Measurements from ENCODE around the gene PHKB.
A peak's percentile ranks its signal among the peaks of the same experiment; 100 is the strongest.

PHKB gene

DNA sequence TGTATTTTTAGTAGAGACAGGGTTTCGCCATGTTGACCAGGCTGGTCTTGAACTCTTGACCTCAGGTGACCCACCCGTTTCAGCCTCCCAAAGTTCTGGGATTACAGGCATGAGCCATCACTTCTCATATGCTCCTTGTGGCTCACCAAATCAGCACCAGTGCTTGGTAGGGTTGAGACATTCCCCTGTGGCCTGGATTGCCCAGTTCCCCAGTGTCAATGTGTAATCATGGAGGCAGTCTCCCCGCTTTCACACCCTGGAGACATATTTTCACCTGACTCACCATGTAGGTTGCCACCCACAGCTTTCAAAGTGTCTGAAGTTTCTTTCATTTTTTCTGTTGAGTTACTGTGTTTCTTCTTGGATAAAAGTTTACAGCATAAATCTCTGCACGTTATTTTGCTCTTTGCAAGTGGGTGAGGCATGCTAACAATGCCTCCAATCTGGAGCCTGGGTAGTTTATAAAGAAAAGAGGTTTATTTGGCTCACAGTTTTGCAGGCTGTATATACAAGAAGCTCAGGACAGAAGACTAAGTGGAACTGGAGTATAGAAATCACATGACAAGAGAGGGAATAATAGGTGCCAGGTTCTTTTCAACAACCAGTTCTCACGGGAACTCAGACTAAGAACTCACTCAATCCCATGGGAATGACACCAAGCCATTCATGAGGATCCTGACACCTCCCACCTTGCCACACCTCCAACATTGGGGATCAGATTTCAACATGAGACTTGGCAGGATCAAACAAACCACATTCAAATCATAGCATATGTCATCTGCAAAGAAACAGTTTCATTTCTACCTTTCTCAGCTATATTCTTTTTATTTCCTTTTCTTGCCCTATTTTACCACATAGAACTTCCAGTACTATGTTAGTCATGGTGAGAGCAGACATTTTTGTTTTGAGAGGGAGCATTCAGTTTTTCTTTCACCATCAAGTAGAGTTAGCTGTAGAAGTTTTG is 113.2 kb downstream of the PHKB start:
- peak; percentile 20 for DNase-seq

DNA sequence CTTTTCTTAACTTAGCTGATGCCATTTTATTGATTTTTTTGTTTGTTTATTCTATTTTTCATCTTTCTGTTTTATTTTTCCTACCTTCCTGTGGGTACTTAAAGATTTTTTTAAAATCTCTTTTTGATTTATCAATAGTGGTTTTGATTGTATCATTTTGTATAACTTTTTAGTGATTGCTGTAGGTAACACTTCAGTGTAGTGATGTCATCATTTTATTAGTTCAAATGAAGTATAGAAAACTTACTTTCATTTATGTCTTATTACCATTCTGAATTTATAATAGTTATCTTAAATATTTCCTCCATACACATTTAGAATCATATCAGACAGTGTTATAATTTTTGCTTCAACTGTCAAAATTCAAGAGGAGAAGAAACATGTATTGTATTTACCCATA is 115.9 kb downstream of the PHKB start:
- no peak for DNase-seq

DNA sequence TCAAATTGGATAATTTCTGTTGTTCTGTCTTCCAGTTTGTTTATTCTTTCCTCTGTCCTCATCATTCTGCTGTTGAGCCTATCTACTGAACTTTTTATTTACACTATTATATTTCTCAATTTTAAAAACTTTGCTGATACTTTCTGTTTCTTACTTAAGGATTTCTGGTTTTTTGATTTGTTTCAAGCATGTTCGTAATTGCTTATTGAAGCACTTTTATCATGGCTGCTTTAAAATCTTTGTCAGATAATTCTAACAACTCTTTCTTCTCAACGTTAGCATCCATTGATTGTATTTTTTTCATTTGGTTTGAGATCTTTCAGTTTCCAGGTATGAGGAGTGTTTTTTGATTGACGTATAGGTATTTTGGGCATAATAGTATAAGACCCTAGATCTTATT is 116.9 kb downstream of the PHKB start:
- no peak for DNase-seq

DNA sequence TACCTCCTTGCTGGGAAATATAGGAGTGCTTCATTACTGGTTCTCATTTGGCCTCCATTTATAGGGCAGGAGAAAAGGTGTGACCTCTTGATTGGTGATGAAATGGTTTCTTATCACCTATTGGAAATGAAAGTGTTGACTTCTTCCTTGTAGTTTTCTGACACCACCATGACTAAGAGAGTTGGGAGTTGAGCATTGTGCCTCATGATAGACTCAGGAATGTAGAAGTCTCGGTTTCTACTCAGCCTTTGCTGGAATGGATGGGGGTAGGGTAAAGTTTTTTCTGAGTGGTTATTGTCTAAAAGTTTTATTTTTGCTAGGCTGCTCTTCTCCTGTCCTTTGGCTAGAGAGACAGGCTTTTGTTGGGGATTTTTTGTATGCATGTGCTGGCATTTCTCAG is 117.4 kb downstream of the PHKB start:
- DNase-seq, result no peak

DNA sequence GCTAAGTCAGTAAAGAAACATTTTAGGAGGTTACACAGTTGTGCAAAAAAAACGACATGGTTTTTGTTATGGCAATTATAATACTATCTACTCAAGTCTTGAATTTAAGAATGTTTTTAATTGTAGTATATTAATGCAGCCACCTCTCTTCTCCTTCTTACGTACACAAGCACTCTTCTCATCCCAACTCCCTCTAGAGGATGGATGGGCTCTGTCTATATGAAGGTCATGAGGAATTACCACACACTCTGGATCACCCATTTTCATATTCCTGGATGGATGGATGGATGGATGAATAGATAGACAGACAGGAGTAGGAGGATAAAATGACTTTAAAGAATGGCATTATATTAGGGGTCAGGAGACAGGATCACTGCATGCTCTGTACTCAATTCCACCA is 120.0 kb downstream of the PHKB start:
- DNase-seq, result no peak

DNA sequence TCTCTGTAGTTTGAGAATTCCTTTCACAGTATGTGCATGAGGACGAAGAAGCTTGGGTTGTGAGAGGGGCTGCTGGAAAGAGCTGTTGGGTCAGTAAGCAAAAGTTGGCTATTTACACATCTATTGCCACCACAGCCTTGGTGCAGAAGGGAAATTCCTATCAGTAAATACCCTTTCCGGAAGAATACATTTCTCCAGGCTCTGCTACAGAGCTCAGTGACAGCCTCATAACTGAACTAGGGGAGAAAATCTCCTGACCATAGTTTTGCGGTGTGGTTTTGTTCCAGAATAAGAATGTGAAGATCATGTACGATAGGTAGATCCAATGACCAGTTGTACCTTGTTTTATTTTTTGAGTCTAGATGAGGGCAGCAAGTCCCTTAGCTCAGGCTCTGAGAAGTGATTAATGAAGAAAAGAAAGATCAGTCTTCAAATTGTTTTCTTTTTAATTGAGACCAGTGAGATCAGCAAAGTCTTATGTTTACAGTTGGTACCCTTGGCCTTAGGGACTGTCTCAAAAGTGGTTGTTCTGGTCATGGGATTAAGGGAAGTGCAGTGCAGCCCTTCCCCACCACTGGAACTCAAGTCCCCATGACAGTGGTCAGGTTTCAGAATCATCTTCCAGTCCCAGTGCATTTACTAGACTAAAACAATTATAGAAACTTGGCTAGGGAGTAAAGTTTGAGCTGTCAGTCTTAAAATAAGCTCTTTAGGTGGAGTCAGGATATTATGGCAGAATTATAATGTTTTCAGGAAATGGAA is 123.5 kb downstream of the PHKB start:
- no peak for DNase-seq

DNA sequence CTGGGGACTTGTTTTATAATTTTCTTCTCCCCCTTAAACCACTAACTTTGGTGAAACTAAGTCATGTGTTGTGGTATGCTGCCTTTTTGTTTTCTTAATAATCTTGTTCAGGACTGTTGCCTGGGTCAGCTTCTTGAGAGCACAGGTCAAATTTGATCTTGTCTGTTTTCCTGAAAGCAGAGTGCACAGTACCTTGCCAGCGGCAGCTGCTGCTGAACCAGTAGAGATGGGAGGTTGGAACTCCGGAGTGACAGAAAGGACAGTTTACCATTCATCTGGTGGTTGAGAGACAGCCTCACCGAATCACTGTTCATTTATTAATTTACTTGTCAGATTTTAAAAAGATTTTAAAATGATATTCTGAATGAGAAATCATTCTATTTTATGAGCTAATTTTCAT is 125.0 kb downstream of the PHKB start:
- no peak for DNase-seq

DNA sequence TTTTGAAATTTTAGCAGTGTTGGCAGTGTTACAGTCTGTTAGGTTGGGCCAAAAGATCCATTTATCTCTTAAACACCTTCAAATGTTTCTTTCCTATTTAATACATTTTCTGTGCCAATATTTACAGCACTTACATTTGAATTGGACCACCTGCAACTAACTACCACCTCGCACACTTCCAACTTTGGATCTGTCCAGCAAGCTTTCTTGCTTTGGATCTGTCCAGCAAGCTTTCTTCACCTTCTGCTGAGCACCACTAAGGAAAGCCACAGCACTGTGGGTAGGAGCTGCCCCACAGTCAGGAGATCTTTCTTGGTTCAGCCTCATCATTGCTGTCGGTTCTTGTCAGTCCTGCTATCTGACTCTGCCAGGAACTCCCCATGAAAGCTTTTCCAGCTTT is 129.3 kb downstream of the PHKB start:
- DNase-seq, result no peak

DNA sequence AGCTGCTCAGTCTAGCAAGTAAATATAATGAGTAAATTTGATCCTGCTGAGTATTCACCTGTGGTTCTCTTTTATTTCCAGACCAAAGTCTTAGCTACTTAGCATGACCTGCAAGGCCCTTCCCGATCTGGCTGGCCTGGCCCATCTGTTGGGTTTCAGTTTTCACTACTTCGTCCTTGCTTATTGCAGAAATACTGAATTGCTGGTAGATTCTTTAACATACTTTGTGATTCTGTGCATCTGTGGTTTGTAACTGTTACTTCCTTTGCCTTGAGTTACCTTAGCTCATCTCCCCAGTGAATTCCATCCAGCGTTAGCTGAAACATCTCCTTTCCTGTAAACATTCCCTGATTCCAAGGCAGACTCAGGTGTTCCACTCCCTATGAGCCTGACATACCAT is 131.1 kb downstream of the PHKB start:
- no peak for DNase-seq

DNA sequence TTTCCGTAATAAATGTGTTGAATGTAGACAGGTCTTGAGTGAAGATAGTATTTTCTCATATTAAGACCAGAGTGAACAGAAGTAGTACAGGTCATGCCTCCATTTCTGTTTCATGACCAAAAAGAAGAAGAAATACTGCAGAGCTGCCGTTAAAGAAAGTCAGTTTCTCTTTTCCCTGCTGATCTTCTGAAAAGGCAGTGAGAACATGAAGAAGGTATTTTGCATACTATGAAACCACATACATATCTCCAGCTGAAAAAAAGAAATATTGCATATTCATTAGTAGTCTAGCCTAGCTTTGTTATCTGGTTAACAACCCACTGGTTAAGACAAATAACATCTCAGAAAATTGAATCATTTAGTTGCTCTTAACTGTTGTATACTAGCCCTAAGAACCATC is 138.4 kb downstream of the PHKB start:
- DNase-seq, result no peak

DNA sequence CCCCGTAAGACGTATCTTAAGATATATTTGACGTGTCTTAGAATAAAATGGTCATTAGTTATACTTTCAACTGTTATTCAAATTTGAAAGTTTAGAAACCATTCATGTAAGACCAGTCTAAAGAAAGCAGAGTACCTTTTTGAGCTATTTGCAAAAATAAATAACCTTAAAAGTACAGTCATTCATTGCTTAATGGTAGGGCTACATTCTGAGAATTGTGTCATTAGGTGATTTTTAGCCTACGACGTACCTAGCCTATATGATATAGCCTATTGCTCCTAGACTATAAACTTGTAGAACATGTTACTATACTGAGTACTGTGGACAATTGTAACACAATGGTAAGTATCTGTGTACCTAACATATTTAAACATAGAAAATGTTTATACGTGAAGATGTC is 139.2 kb downstream of the PHKB start:
- no peak for DNase-seq

DNA sequence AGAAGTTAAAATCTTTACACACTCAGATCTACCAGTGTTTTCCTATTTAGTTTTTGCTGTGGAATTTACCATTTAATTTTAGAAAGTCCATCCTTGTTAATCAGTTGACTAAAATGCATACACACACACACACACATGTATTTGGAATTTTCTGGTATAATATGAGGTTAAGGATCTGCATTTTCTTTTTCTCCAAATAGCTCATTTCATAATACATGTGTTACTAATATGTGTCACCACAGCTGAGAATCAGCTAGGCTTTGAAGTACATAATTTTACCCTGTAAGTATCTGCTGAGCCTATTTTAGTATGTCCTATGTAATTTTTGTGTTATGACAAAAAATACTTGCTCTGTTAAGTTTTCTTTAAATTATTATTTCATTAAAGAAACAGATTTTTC is 143.2 kb downstream of the PHKB start:
- no peak for DNase-seq

DNA sequence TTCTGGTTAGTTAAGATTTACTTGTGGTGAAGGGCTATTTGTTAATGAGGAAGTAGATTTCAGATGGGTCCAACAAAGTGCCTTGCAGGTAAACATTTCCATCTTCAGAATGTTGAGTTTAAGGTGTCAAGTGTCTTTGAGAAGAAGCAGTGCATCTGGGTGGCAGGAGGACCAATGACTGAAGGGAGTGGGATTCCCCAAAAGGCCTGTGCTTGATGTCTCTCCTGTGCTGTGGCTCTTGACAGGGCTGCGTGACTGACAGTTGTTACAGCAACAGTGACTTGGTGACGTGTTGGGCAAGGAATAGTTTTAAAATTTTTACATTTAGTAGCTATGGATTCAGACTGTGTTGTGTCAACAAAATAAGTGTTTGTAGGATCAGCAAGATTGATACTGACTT is 149.9 kb downstream of the PHKB start:
- no peak for DNase-seq

DNA sequence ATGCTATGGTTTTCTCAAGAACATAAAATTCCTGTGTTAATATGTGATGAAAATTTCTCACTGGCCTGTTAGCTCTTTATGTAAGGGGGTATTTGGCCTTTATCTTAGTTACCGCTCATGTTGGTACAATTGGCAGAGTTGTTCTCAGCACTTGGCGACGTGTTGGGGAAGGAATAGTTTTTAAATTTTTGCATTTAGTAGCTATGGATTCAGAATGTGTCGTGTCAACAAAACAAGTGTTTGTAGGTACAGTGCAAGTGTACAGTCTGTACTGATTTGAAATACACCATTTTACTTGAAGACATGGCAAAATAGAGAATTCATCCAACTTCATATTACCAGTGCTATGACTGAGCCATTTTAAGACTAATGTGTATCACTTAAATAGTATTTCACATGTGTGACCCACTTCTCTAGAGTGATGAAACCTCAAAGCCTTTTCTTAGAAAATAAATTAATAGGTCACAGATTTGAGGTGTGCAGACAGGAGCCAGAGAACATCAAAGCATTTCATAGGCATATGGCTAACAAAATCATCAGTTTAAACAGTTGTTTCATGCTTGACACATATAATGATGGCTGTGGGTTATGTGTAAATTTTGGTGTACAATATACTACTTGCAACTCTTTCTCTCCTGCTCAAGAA is 150.8 kb downstream of the PHKB start:
- no peak for DNase-seq

DNA sequence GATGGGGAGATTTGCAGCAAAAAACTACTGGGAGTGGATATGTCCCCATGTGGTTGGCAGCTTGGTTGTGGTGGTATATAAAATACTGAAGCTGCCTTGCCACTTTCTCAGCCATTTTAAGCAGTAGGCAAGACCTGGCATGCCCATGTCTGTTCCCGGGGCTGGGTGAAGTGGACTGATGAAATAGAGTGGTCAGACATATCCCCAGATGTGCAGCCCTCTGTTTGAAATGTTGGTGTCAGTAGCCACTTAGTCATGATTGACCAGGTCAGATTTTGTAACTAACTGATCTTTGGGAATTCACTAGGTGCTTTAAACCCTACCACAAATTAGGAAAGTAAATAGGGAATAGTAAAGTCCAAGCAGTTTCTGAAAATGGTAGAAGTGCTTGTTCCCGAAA is 151.6 kb downstream of the PHKB start:
- DNase-seq, result no peak

DNA sequence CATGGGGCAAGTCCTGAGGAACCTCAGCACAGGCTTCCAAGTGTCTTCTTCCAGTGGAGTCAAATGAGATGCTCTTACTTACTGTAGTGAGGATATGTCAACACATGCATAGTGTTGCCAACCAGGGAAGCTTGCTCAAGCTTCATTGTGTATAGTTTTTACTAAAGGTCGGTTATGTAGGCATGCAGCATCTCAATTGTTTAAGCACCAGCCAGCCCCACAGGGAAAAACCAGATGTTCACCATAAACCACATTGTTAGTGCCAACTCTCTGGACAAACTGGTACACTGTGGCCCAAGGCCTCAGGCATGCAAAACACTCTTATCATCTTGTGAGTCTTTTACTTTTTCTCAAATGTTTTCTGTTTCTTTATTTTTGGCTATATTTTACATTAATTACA is 152.1 kb downstream of the PHKB start:
- no peak for DNase-seq

DNA sequence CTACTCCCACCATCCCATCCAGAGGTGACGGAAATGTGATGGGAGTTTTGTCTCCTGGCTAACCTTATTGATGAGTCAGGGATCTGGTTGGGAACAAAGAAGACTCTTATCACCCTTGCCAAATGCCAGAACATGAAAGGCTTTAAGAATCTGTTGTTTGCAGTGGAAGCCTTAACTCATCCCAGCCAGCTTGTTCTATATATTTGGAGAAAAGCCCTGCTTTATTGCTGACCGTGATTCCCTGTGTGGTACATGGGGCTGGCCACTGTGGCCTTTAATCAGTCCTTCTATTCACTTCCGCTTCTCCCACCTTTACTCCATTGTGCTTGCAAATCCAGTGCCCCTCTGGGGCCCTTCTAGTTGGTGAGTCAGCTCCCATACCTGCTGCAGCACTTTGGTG is 156.6 kb downstream of the PHKB start:
- DNase-seq, result no peak

DNA sequence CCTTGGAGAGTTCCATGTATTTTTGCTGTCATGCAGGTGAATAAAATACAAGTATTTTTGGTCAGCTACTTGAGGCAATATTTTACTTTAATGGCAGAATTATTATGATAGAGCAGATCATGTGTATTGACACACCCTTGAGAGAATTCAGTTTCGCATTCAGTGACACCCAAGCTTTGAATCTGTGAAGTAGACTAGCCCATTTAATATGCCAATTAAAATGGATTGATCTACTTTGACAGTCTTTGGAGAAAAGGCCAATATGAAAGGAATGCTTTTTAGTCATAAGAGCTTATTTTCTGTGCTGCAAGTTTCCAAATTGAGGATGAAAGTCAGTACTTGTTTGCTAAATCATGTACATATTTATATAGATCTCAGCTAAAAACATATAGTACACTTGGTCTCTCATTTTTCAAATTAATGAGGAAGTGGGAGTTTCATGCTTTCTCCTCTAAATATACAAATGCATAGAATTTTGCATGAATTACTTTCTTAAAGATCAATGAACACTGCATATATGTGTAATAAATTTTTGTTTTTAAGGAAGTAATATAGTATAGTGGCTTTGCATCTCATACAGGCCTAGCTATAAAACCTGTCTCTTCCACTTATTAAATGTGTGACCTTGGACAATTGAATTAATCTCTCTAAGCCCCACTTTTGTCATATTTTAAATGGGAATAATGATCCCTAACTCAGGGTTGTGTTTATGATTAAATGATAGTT is 161.5 kb downstream of the PHKB start:
- DNase-seq, result no peak

DNA sequence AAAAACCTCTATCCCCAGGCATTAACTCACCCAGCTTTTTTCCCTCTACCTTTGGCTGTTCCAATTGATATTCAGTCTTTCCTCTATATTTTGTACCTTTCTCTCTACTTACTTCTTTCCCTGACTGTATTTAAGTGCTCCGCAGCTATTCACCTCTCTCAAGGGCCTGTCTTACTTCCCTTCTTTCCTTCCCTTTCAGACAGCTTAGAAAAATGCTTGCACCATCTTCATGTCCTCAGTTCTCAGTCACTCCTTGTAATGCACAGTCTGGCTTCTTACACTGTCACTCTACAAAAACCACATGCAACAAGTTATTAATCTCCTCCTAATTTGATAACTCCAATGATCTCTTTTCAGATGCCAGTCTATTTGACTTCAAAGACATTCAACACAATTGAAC is 163.4 kb downstream of the PHKB start:
- no peak for DNase-seq

DNA sequence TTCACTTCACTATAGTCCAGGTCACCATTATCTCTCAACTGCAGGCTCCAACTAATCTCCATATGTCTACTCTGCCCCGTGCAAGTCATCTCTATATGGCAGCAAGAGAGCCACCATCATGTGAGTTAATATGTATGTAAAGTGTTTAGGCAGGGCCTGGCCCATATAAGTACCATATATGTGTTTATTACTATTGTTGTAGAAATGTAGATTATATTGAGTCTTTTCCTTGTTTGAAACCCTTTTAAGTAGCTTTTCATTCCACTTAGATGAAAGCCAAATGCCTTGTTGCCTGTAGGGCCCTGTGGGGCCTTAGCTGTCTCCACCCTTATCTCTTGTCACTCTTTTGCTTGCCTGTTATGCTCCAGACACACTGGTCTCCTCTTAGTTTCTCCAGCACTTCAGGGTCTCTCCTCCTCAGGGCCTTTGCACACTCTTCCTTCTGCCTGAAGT is 164.0 kb downstream of the PHKB start:
- no peak for DNase-seq

DNA sequence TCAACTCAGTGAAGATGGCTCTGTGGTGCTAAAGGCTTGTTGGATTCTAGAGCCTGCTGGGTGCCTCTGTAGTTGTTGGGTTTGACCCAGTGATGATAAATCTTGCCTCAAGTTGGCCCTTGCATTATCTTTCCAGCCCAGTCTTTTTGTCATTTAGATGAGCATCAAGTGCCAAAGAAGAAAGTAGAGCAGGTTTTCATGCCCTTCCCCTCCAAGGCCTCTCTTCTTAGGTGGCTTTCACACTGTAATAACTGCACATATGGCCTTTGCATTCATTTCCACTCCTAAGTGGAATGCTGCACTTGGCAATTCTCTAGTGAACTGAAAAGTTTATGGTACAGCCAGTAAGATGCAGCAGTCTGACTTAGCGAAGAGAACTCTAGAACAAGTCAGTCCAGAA is 165.1 kb downstream of the PHKB start:
- no peak for DNase-seq

DNA sequence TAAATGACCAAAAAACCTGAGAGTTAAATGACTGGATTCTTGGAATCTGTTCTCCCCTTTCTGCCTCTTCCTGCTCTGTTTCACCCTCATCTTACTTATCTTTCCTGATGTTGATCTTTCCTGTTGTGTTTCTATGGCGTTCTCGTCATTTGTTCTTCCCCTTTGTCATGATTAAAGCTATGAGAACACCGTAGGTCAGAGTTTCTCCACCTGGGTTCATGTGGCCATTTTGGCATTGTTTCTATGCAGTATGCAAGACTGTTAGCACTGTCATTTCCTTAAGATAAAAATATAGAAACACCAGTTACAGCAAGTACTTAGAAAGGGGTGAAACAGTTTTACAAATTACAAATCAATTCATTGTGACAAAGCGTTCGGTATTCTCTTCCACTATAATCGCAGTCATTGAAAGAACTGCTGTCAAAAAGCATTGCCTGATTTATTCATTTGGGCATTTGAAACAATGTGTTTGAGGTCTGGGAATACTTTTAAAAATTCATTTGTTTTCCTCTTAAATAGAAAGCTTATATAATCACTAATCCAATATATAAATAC is 166.0 kb downstream of the PHKB start:
- no peak for DNase-seq

DNA sequence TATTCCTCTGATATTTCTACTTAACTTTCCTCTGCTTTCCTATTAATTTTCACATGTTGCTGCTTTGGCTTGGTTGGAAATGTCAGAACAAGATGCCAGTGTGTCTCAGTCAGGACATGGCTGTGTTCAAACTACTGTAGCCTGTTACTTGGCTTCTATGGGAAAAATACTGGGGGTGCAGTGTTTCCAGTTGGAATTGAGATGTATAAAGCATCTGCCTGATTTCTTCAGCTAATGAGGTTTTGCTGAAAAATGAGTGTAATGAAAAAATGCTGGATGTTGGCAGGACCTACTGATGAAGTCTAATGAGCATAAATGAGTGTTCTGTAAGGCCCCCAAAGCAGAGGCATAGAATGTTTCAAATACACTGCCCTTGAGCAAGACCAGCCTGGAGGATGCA is 166.6 kb downstream of the PHKB start:
- no peak for DNase-seq

Measured in activated CD4-positive, alpha-beta T cell treated with anti-CD3 and anti-CD28 coated beads, Interleukin-2, Interleukin-6, amounts not matched to agents 100 ng/mL and 50 ng/mL, durations not matched to agents 16 hours and 8 hours (primary cell).